Neural cell (in vitro differentiated cells): Measurements from ENCODE around the gene PALD1. TPM values are rescaled to one million over a fixed set of nuclear protein-coding genes. Genes with fewer than 3 reads are reported as not detected.

ENCODE experiments used
- H2AFZ ChIP-seq: fragments of 200-600, 300-800 bp; sonication (generic), shearing (Covaris generic); 2 replicates; pipeline ENCODE4 v1.6.0; 2014; ENCODE audit warnings: low read depth, mild to moderate bottlenecking, antibody characterized with exemption, low read length, moderate library complexity
- H3F3A ChIP-seq: fragments of 200-600 bp; shearing (Covaris generic); 2 replicates; pipeline ENCODE4 v1.6.1; 2016; ENCODE audit warnings: mild to moderate bottlenecking, moderate library complexity, mixed read lengths, antibody characterized with exemption, low read length; ENCODE audit not compliant: insufficient read depth, poor library complexity, severe bottlenecking
- H3K27ac ChIP-seq: fragments of 200-600, 300-800 bp; sonication (generic), shearing (Covaris generic); 2 replicates; pipeline ENCODE4 v1.5.1; 2014; ENCODE audit warnings: mild to moderate bottlenecking, low read length, moderate library complexity
- H3K27me3 ChIP-seq: fragments of 300-800, 200-600 bp; sonication (generic), shearing (Covaris generic); 2 replicates; pipeline ENCODE4 v1.6.0; 2014; ENCODE audit warnings: mild to moderate bottlenecking, low read depth, low read length, moderate library complexity; ENCODE audit not compliant: insufficient read depth
- H3K36me3 ChIP-seq: fragments of 300-800, 200-600 bp; sonication (generic), shearing (Covaris generic); 2 replicates; pipeline ENCODE4 v1.5.1; 2014; ENCODE audit warnings: mild to moderate bottlenecking, antibody characterized with exemption, low read length, moderate library complexity; ENCODE audit not compliant: insufficient read depth
- H3K4me2 ChIP-seq: fragments of 300-800, 200-600 bp; sonication (generic), shearing (Covaris generic); 2 replicates; pipeline ENCODE4 v1.6.0; 2014; ENCODE audit warnings: mild to moderate bottlenecking, low read length
- H3K4me3 ChIP-seq: fragments of 300-800, 200-600 bp; sonication (generic), shearing (Covaris generic); 2 replicates; pipeline ENCODE4 v1.5.1; 2014; ENCODE audit warnings: mild to moderate bottlenecking, low read length, moderate library complexity
- H3K79me2 ChIP-seq: fragments of 200-600 bp; shearing (Covaris generic); replicated peaks from 2 replicates; pipeline ENCODE4 v1.6.0; 2014; ENCODE audit warnings: mild to moderate bottlenecking, low read length, moderate library complexity; ENCODE audit not compliant: insufficient read depth
- H3K9ac ChIP-seq: fragments of 300-800, 200-600 bp; sonication (generic), shearing (Covaris generic); 2 replicates; pipeline ENCODE4 v1.6.1; 2016; ENCODE audit warnings: mild to moderate bottlenecking, low read length, mixed read lengths
- H3K9me2 ChIP-seq: fragments of 200-600 bp; shearing (Covaris generic); 2 replicates; pipeline ENCODE4 v1.6.1; 2016; ENCODE audit warnings: mild to moderate bottlenecking, low read length, mixed read lengths; ENCODE audit not compliant: insufficient read depth
- H3K9me3 ChIP-seq: fragments of 200-600, 300-800 bp; sonication (generic), shearing (Covaris generic); 2 replicates; pipeline ENCODE4 v1.6.1; 2016; ENCODE audit warnings: mild to moderate bottlenecking, mixed run types, low read length, moderate library complexity, mixed read lengths
- H4K20me1 ChIP-seq: fragments of 200-600 bp; shearing (Covaris generic); 2 replicates; pipeline ENCODE4 v1.6.1; 2016; ENCODE audit warnings: mild to moderate bottlenecking, mixed run types; ENCODE audit not compliant: insufficient read depth
- EP300 ChIP-seq: fragments of 450-650 bp; conservative IDR thresholded peaks from 2 replicates; pipeline ENCODE4 v1.6.1; 2014; ENCODE audit warnings: antibody characterized with exemption, mild to moderate bottlenecking, moderate library complexity; ENCODE audit not compliant: poor library complexity, severe bottlenecking
- EZH2 ChIP-seq: fragments of 200-600, 300-800 bp; shearing (Covaris generic), sonication (generic); IDR thresholded peaks from 2 replicates; pipeline ENCODE4 v1.6.1; 2014; ENCODE audit warnings: antibody characterized with exemption, low read length, borderline replicate concordance, mild to moderate bottlenecking; ENCODE audit not compliant: insufficient read depth, poor library complexity, severe bottlenecking
- MXI1 ChIP-seq: fragments of 450-650 bp; conservative IDR thresholded peaks from 2 replicates; pipeline ENCODE4 v1.6.1; 2014; ENCODE audit warnings: antibody characterized with exemption, mild to moderate bottlenecking; ENCODE audit not compliant: poor library complexity, severe bottlenecking
- POLR2AphosphoS5 ChIP-seq: IDR thresholded peaks from 2 replicates; pipeline ENCODE4 v1.6.1; 2012
- RAD21 ChIP-seq: fragments of 450-650 bp; conservative IDR thresholded peaks from 2 replicates; pipeline ENCODE4 v1.6.1; 2014; ENCODE audit warnings: antibody characterized with exemption, mild to moderate bottlenecking, moderate library complexity
- SMC3 ChIP-seq: fragments of 450-650 bp; conservative IDR thresholded peaks from 2 replicates; pipeline ENCODE4 v1.6.1; 2014; ENCODE audit warnings: antibody characterized with exemption, mild to moderate bottlenecking, moderate library complexity; ENCODE audit not compliant: poor library complexity
- TAF1 ChIP-seq: IDR thresholded peaks from 2 replicates; pipeline ENCODE4 v1.6.1; 2012; ENCODE audit warnings: low read depth
- polyA plus RNA-seq: library from polyadenylated mRNA; depleted of rRNA; stranded (reverse); fragments of >200 nt; gene quantifications from 2 replicates; pipeline ENCODE4 v1.2.3, GENCODE V29; 2014
- TF ChIP-seq, protein P1 (sequence below): fragments of 450-650 bp; IDR thresholded peaks from 2 replicates; pipeline ENCODE4 v1.5.1; 2014; ENCODE audit warnings: antibody characterized with exemption, mild to moderate bottlenecking, moderate library complexity; ENCODE audit not compliant: poor library complexity, severe bottlenecking
- TF ChIP-seq, protein P2 (sequence below): IDR thresholded peaks from 2 replicates; pipeline ENCODE4 v1.6.1; 2012; ENCODE audit warnings: borderline replicate concordance

Gene PALD1
- polyA plus RNA-seq, 1 donor from 2014 or later: 1.1 TPM

DNA sequence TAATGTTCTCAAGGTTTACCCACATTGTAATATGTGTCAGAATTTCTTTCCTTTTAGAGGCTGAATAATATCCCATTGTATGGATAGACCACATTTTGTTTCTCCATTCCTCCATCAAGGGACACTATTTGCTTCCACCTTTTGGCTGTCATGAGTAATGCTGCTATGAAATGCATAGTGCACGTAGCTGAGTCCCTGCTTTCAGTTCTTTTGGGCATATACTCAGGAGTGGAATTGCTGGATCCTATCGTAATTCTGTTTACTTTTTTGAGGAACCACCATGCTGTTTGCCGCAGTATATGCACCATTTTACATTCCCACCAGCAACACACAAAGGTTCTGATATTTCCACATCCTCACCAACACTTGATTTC is 64.0 kb downstream of the PALD1 start:
- Histone ChIP-seq H3K4me2 (no peak overlapping the region), H4K20me1 (no peaks in the 10 kb centered on the region), H3K36me3 (no peaks in the 10 kb centered on the region)

DNA sequence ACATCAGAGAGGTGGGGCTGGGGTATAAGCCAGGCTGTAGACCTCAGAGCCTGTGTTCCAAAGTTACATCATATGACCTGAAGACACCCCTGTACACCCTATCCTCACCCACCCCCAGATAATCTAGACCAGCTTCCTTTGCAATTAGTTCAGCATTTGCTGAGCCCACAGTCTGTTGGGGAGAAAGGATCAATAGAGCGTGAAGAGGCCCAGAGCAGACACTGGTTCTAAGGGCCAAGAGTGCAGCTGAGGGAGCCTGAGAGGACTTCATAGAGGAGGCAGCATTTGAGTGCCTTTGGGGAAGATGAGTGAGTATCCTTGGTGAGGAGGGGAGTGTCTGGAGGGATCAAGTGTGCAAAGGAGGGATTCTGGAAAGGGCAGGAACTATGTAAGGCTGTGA is 65.3 kb downstream of the PALD1 start:
- TF ChIP-seq TAF1 (no peak), RAD21 (no peak), EP300 (no peak), EZH2 (no peak), MXI1 (no peak), SMC3 (no peak), POLR2AphosphoS5 (no peak)
- TF ChIP-seq, protein P1, sequence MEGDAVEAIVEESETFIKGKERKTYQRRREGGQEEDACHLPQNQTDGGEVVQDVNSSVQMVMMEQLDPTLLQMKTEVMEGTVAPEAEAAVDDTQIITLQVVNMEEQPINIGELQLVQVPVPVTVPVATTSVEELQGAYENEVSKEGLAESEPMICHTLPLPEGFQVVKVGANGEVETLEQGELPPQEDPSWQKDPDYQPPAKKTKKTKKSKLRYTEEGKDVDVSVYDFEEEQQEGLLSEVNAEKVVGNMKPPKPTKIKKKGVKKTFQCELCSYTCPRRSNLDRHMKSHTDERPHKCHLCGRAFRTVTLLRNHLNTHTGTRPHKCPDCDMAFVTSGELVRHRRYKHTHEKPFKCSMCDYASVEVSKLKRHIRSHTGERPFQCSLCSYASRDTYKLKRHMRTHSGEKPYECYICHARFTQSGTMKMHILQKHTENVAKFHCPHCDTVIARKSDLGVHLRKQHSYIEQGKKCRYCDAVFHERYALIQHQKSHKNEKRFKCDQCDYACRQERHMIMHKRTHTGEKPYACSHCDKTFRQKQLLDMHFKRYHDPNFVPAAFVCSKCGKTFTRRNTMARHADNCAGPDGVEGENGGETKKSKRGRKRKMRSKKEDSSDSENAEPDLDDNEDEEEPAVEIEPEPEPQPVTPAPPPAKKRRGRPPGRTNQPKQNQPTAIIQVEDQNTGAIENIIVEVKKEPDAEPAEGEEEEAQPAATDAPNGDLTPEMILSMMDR: no peak
- TF ChIP-seq, protein P2, sequence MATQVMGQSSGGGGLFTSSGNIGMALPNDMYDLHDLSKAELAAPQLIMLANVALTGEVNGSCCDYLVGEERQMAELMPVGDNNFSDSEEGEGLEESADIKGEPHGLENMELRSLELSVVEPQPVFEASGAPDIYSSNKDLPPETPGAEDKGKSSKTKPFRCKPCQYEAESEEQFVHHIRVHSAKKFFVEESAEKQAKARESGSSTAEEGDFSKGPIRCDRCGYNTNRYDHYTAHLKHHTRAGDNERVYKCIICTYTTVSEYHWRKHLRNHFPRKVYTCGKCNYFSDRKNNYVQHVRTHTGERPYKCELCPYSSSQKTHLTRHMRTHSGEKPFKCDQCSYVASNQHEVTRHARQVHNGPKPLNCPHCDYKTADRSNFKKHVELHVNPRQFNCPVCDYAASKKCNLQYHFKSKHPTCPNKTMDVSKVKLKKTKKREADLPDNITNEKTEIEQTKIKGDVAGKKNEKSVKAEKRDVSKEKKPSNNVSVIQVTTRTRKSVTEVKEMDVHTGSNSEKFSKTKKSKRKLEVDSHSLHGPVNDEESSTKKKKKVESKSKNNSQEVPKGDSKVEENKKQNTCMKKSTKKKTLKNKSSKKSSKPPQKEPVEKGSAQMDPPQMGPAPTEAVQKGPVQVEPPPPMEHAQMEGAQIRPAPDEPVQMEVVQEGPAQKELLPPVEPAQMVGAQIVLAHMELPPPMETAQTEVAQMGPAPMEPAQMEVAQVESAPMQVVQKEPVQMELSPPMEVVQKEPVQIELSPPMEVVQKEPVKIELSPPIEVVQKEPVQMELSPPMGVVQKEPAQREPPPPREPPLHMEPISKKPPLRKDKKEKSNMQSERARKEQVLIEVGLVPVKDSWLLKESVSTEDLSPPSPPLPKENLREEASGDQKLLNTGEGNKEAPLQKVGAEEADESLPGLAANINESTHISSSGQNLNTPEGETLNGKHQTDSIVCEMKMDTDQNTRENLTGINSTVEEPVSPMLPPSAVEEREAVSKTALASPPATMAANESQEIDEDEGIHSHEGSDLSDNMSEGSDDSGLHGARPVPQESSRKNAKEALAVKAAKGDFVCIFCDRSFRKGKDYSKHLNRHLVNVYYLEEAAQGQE: no peak
- no peaks in the 10 kb centered on the region for H3K36me3 ChIP-seq
- H3K4me2 ChIP-seq: no peak overlapping the region

More for the DNA sequence above, 64.0 kb downstream of the PALD1 start:
- H3K27me3 ChIP-seq: no peaks in the 10 kb centered on the region
- no peaks in the 10 kb centered on the region for H3F3A ChIP-seq
- no peak overlapping the region for H3K4me3 ChIP-seq
- no peak overlapping the region for H3K27ac ChIP-seq
- H3K9me3 ChIP-seq: no peaks in the 10 kb centered on the region
- H3K9ac ChIP-seq: no peak overlapping the region
- no peaks in the 10 kb centered on the region for H3K9me2 ChIP-seq
- no peaks in the 10 kb centered on the region for H3K79me2 ChIP-seq
- no peak overlapping the region for H2AFZ ChIP-seq
- TF ChIP-seq, protein P2: no peak
- TF ChIP-seq MXI1 (no peak), TAF1 (no peak)

More for the DNA sequence above, 65.3 kb downstream of the PALD1 start:
- Histone ChIP-seq H3K9ac (no peak overlapping the region), H3K4me3 (no peak overlapping the region), H3K79me2 (no peaks in the 10 kb centered on the region), H3K27ac (no peak overlapping the region), H3K27me3 (no peaks in the 10 kb centered on the region), H3F3A (no peaks in the 10 kb centered on the region), H3K9me2 (no peaks in the 10 kb centered on the region), H2AFZ (no peak overlapping the region), H4K20me1 (no peaks in the 10 kb centered on the region), H3K9me3 (no peaks in the 10 kb centered on the region)
